ENCODE measurements around the gene CCDC88B. TPM values are rescaled to one million over a fixed set of nuclear protein-coding genes. Genes with fewer than 3 reads are reported as not detected.

Gene CCDC88B
- total and polyA plus RNA-seq, 2 of the 8 experiments (the other 6 are each of a cell fraction or from before 2014, with no cell fraction given) = 5.9 to 12.5 TPM

DNA sequence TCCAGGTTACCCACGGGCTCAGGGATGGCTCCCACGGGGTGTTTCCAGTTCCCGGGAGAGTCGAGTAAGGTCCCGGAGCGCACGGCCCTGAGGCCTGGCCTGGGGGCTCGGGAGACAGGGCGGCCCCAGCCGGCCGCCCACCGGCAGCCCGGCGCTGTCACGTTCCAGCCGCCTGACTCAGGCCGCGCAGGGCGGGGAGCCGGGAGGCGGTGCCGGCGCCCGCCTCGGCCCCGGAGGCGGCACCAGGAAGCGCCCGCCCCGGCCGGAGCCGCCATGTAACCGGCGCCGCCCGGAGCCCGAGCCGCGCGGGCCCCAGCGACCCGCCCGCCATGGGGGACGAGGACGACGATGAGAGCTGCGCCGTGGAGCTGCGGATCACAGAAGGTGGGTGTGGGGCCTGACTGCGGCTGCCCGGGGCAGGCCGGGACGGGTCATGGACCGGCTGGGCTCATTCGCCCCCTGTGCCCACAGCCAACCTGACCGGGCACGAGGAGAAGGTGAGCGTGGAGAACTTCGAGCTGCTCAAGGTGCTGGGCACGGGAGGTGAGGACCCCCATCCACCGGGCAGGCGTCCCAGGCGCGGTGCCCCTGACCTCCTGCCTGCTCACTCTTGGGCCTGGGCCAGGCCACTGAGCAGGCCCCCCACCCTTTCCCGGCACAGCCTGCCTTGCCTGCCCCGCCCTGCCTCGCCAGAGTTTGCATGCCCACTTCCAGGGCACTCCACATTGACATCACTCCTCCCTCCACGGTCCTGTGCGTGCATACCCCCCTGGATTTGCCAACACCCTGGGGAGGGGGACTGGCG is 19.1 kb downstream of the CCDC88B start, which contains the start of gene RPS6KA4 (continued):
- TF ChIP-seq TAF1 (IDR thresholded peaks at IDR 0.05; ENCODE audit: low read depth, low read length) = no peak; the same call in 1 of the 2 replicates

Data from H1 (cell line).